WTC11 (cell line): Measurements from ENCODE around the gene TSC22D2. TPM values are rescaled to one million over a fixed set of nuclear protein-coding genes. Genes with fewer than 3 reads are reported as not detected.

Source experiments
- ATAC-seq: fragments of 200-7000 bp; cut with Tn5 transposase; 2 replicates; pipeline ENCODE4 v1.10.0; 2021; ENCODE audit warnings: mild to moderate bottlenecking, moderate library complexity
- CTCF ChIA-PET: fragments of 300-600 bp; sonication (Branson Sonifier 250); formaldehyde crosslinking; loops from one replicate; lab custom pipeline; 2021; ENCODE audit warnings: antibody characterized with exemption; lab: Charles Lee
- POLR2A ChIA-PET: fragments of 350-600 bp; sonication (Branson Sonifier 250); formaldehyde crosslinking; loops from one replicate; lab custom pipeline; 2021; ENCODE audit warnings: antibody characterized with exemption; lab: Charles Lee
- DNase-seq: peaks from one replicate; pipeline ENCODE4 v3.0.0; 2021; ENCODE audit warnings: low spot score
- H3K27ac Mint-ChIP-seq: 2 replicates; pipeline ENCODE4 v1.8.0; 2021; ENCODE audit warnings: mixed read lengths
- H3K27me3 Mint-ChIP-seq: 2 replicates; pipeline ENCODE4 v1.8.0; 2021; ENCODE audit warnings: low read depth, mild to moderate bottlenecking, moderate library complexity, mixed read lengths
- H3K36me3 Mint-ChIP-seq: 2 replicates; pipeline ENCODE4 v1.8.0; 2021; ENCODE audit warnings: mixed read lengths
- H3K4me1 Mint-ChIP-seq: 2 replicates; pipeline ENCODE4 v1.8.0; 2022; ENCODE audit warnings: mixed read lengths
- H3K4me3 Mint-ChIP-seq: 2 replicates; pipeline ENCODE4 v1.8.0; 2021; ENCODE audit warnings: mild to moderate bottlenecking, moderate library complexity, mixed read lengths
- H3K9me3 Mint-ChIP-seq: 2 replicates; pipeline ENCODE4 v1.8.0; 2021; ENCODE audit warnings: mixed read lengths
- CDX4 ChIP-seq: fragments of 250-450 bp; sonication (Bioruptor Pico); IDR thresholded peaks from 2 replicates; pipeline ENCODE4 v1.9.0; 2021; ENCODE audit warnings: moderate library complexity, mild to moderate bottlenecking, inconsistent platforms, borderline replicate concordance
- ELF4 ChIP-seq: sonication (generic); formaldehyde crosslinking; IDR thresholded peaks from 2 replicates; pipeline ENCODE4 v1.8.1; 2022; ENCODE audit warnings: low read depth, mild to moderate bottlenecking, moderate library complexity, missing genetic modification reagents
- ESRRA ChIP-seq: sonication (generic); formaldehyde crosslinking; IDR thresholded peaks from 2 replicates; pipeline ENCODE4 v1.8.1; 2022; ENCODE audit warnings: mild to moderate bottlenecking, missing genetic modification reagents, borderline replicate concordance
- IRF1 ChIP-seq: sonication (generic); formaldehyde crosslinking; IDR thresholded peaks from 2 replicates; pipeline ENCODE4 v1.8.0; 2023; ENCODE audit warnings: missing genetic modification reagents
- JAZF1 ChIP-seq: fragments of 250-450 bp; sonication (Bioruptor Pico); IDR thresholded peaks from 2 replicates; pipeline ENCODE4 v1.9.0; 2021; ENCODE audit warnings: moderate library complexity, mild to moderate bottlenecking, inconsistent platforms
- NR2C2 ChIP-seq: sonication (generic); formaldehyde crosslinking; IDR thresholded peaks from 2 replicates; pipeline ENCODE4 v1.8.0; 2022; ENCODE audit warnings: mild to moderate bottlenecking, missing genetic modification reagents
- SP1 ChIP-seq: sonication (generic); formaldehyde crosslinking; conservative IDR thresholded peaks from 2 replicates; pipeline ENCODE4 v1.8.1; 2022; ENCODE audit warnings: missing genetic modification reagents
- TEAD1 ChIP-seq: sonication (generic); formaldehyde crosslinking; IDR thresholded peaks from 2 replicates; pipeline ENCODE4 v1.8.0; 2022; ENCODE audit warnings: mild to moderate bottlenecking, missing genetic modification reagents
- ZNF512 ChIP-seq: sonication (generic); formaldehyde crosslinking; IDR thresholded peaks from 2 replicates; pipeline ENCODE4 v1.8.1; 2022; ENCODE audit warnings: missing genetic modification reagents, borderline replicate concordance
- total RNA-seq: library from RNA; stranded (reverse); gene quantifications from 3 replicates; pipeline ENCODE4 v1.2.3, GENCODE V29; 2021
- TF ChIP-seq, protein P1 (sequence below): sonication (generic); formaldehyde crosslinking; IDR thresholded peaks from 2 replicates; pipeline ENCODE4 v1.8.1; 2023; ENCODE audit warnings: mild to moderate bottlenecking, moderate library complexity, missing genetic modification reagents
- TF ChIP-seq, protein P2 (sequence below): sonication (generic); formaldehyde crosslinking; IDR thresholded peaks from 2 replicates; pipeline ENCODE4 v1.8.0; 2022; ENCODE audit warnings: mild to moderate bottlenecking, missing genetic modification reagents
- TF ChIP-seq, protein P3 (sequence below): fragments of 250-450 bp; sonication (Bioruptor Pico); conservative IDR thresholded peaks from 2 replicates; pipeline ENCODE4 v1.9.0; 2021; ENCODE audit warnings: mild to moderate bottlenecking

Gene TSC22D2
- total RNA-seq, 1 experiment from 2014 or later, result 24.0 TPM

- no peak for TF ChIP-seq CDX4 (CRISPR knock-in tag)
- TF ChIP-seq ZNF512, result no peak
- TF ChIP-seq, protein P1, sequence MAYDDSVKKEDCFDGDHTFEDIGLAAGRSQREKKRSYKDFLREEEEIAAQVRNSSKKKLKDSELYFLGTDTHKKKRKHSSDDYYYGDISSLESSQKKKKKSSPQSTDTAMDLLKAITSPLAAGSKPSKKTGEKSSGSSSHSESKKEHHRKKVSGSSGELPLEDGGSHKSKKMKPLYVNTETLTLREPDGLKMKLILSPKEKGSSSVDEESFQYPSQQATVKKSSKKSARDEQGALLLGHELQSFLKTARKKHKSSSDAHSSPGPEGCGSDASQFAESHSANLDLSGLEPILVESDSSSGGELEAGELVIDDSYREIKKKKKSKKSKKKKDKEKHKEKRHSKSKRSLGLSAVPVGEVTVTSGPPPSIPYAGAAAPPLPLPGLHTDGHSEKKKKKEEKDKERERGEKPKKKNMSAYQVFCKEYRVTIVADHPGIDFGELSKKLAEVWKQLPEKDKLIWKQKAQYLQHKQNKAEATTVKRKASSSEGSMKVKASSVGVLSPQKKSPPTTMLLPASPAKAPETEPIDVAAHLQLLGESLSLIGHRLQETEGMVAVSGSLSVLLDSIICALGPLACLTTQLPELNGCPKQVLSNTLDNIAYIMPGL, result no peak
- TF ChIP-seq, all 79 proteins: peak for 1
These were observed 44.7 kb upstream of the TSC22D2 start (continued) for GRCh38 chr3:150363420-150363819.

DNA sequence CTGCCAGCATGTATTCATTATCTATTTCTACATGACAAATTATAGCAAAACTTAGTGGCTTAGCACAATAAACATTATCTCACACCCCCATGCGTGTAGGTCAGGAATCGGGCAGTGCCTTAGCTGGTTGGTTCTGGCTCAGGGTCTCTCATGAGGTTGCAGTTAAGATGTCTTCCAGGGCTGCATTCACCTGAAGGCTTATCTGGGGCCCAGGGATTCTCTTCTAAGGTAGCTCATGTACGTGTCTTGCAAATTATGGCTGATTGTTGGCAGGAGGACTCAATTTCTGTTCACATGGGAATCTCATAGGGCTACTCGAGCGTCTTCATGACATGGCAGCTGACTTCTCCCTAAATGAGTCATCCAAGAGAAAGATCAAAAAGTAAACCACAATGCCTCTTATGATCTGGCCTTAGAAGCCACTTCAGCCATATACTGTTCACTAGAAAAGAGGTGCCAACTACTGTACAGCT lies 42.9 kb upstream of the TSC22D2 start:
- DNase-seq, result no peak
- POLR2A ChIA-PET, result no interaction called here
- H3K9me3 Mint-ChIP-seq, result peaks cover 3% of the 10 kb centered on the region; the same call in 1 of the 2 replicates
- CTCF ChIA-PET, result no interaction called here
- ATAC-seq, result no peak
- TF ChIP-seq IRF1 (CRISPR knock-in tag) (no peak), SP1 (CRISPR knock-in tag) (no peak)
- TF ChIP-seq, protein P1, result no peak
- no peaks in the 10 kb centered on the region for H3K36me3 Mint-ChIP-seq
- H3K4me3 Mint-ChIP-seq, result no peak overlapping the region
- H3K4me1 Mint-ChIP-seq, result peaks cover 10% of the 10 kb centered on the region
- no peak overlapping the region for H3K27ac Mint-ChIP-seq
- no peaks in the 10 kb centered on the region for H3K27me3 Mint-ChIP-seq

DNA sequence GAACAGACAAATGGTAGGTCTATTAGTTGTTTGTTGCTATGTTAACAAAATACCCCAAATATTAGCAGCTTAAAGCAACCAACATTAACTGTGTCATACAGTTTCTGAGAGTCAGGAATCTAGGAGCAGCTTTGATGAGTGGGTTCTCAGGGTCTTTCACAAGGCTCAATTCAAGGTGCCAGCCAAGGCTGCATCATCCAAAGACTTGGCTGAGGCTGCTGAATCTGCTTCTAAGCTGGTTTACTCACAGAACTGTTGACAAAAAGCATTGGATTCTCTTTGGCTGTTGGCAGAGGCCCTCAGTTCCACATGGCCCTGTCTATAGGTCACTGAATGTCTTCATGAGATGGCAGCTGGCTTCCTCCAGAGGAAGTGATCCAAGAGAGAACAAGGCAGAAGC lies 40.3 kb upstream of the TSC22D2 start:
- DNase-seq (no peak), ATAC-seq (no peak)
- CTCF ChIA-PET, result no interaction called here
- POLR2A ChIA-PET, result no interaction called here
- Mint-ChIP-seq H3K4me3 (no peak overlapping the region), H3K27ac (no peak overlapping the region), H3K4me1 (peaks cover 32% of the 10 kb centered on the region), H3K9me3 (peaks cover 3% of the 10 kb centered on the region; the same call in 1 of the 2 replicates), H3K27me3 (no peaks in the 10 kb centered on the region), H3K36me3 (no peaks in the 10 kb centered on the region)
- TF ChIP-seq JAZF1 (CRISPR knock-in tag) (no peak), NR2C2 (CRISPR knock-in tag) (no peak), ESRRA (CRISPR knock-in tag) (no peak), ELF4 (CRISPR knock-in tag) (no peak), TEAD1 (no peak)
- TF ChIP-seq, protein P2, sequence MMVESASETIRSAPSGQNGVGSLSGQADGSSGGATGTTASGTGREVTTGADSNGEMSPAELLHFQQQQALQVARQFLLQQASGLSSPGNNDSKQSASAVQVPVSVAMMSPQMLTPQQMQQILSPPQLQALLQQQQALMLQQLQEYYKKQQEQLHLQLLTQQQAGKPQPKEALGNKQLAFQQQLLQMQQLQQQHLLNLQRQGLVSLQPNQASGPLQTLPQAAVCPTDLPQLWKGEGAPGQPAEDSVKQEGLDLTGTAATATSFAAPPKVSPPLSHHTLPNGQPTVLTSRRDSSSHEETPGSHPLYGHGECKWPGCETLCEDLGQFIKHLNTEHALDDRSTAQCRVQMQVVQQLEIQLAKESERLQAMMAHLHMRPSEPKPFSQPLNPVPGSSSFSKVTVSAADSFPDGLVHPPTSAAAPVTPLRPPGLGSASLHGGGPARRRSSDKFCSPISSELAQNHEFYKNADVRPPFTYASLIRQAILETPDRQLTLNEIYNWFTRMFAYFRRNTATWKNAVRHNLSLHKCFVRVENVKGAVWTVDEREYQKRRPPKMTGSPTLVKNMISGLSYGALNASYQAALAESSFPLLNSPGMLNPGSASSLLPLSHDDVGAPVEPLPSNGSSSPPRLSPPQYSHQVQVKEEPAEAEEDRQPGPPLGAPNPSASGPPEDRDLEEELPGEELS, result no peak
- TF ChIP-seq, protein P3, sequence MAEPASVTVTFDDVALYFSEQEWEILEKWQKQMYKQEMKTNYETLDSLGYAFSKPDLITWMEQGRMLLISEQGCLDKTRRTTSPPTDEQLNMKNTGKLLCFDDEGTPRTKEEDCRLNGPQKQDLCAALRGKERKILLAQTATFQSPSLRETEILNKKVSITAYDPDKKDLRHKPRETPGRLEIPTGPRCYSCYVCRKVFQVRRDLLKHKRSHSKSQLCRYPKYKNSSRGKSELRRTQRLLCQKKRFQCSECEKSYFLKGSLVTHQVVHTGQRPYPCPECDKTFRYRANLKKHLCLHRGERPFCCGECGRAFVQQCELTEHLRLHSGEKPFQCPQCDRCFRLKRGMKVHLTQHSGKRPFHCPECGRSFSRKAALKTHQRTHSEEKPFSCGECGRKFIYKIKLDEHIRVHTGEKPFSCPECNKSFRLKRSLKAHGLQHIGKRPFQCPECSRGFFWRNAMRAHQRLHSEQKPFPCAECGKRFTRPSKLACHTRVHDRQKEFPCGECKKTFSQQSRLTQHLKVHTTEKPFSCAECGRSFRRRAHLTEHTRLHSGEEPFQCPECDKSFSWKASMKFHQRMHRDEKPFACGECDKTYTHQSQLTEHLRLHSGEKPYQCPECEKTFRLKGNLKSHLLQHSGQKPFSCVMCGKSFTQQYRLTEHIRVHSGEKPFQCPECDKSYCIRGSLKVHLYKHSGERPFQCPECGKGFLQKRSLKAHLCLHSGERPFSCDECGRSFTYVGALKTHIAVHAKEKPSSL (CRISPR knock-in tag), result no peak
